ENCODE measurements around the gene TMTC2.

DNA sequence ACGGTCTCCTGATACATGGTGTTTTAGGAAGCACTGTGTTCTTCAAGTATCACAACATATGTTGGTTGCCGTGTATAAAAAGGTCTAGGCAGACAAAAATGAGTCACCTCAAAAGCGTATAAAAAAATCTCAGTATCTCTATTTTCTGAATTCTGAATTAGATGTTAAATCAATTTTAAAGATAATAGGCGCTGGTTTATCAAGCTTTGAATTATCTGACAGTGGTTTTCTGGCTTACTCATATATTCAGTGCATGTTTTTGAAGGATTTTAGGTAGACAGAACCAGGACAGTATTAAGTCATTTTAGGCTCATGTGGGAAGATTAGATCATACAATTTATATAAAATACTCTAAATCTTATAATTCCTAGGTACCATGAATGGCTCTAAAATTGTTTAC, 110.8 kb downstream of the TMTC2 start:
- TF ChIP-seq EZH2phosphoT487 (conservative IDR thresholded peaks at IDR 0.05; ENCODE audit: low read length) (no peak), CTCF (IDR thresholded peaks at IDR 0.05; ENCODE audit: insufficient read depth, low read length, poor library complexity, severe bottlenecking) (no peak)

All from SU-DHL-6 (cell line).